NCI-H2196 treated with DMSO at 0.1 percent for 48 hours (cell line): ENCODE data around the gene CAMTA1.

ENCODE experiments used
- DNase-seq: peaks from one replicate; lab custom pipeline; 2025; ENCODE audit not compliant: unreplicated experiment; lab: John Stamatoyannopoulos, UW

Gene CAMTA1

DNA sequence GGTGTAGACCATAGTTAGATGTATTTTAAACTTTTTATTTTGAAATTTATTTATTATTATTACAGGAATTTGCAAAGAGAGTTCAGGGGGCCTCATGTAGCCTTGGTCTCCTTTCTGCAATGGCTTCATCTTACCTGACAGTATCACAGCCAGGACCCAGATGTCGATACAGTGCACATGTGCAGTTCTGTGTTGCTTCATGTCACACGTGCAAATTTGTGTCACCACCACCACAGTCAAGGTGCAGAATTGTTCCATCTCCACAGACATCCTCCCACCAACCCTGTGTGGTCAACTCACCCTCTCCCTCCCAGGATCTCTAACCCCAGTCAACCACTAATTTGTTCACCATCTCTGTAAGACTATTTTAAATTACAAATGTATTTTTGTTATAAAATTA lies 184.5 kb downstream of the CAMTA1 start:
- DNase-seq = no peak

GRCh38 chr1:6970221-6970620 lies 185.0 kb downstream of the CAMTA1 start:
- DNase-seq = no peak

GRCh38 chr1:6971048-6971447 lies 185.8 kb downstream of the CAMTA1 start:
- no peak for DNase-seq

GRCh38 chr1:6971699-6972098 lies 186.4 kb downstream of the CAMTA1 start:
- DNase-seq = no peak

- DNase-seq = no peak
Observed at GRCh38 chr1:6972399-6972798, 187.1 kb downstream of the CAMTA1 start.

GRCh38 chr1:6975331-6976043 lies 190.2 kb downstream of the CAMTA1 start:
- DNase-seq = no peak

GRCh38 chr1:6976044-6976375 lies 190.8 kb downstream of the CAMTA1 start:
- no peak for DNase-seq

GRCh38 chr1:6979003-6979613 lies 193.9 kb downstream of the CAMTA1 start:
- DNase-seq = no peak

- no peak for DNase-seq
Observed at GRCh38 chr1:6981595-6981994, 196.3 kb downstream of the CAMTA1 start.

GRCh38 chr1:6982443-6982842 lies 197.2 kb downstream of the CAMTA1 start:
- no peak for DNase-seq

- DNase-seq = no peak
Observed at GRCh38 chr1:6982860-6983259, 197.6 kb downstream of the CAMTA1 start.

GRCh38 chr1:6984536-6984935 lies 199.3 kb downstream of the CAMTA1 start:
- DNase-seq = no peak

GRCh38 chr1:6984986-6985385 lies 199.7 kb downstream of the CAMTA1 start:
- no peak for DNase-seq

DNA sequence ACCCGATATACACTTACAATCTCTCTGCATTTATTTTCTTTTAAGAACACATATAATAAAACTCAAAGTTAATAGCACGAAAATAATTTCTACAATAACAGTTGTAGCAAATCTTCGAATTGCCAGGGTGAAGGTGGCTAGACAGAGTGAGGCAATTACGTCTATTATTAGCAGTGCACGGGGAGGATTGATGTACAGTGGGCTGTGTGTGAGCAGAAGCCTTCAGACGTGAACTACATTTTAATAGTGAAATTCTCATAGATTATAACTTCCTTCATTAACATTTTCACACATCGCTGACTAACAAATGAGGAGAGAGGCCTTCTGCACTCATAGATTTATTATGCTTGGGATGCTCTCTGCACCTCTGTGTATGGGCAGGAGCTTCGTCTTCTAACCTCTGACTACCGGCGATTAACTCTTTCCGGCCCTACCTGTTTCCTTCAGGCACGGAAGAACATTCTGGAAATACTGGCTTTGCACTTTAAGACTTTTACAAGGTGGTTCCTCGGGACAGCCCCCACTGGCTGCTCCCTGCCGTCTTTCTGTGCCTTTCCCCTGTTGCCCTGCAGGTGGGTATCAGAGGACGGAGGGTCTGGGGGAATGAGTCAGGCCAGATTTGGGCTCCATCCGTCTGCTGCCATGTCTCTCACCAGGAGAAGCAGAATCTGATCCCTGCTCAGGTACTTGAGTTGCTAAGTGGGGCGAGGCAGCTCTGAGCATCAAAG lies 200.5 kb downstream of the CAMTA1 start:
- DNase-seq = no peak

DNA sequence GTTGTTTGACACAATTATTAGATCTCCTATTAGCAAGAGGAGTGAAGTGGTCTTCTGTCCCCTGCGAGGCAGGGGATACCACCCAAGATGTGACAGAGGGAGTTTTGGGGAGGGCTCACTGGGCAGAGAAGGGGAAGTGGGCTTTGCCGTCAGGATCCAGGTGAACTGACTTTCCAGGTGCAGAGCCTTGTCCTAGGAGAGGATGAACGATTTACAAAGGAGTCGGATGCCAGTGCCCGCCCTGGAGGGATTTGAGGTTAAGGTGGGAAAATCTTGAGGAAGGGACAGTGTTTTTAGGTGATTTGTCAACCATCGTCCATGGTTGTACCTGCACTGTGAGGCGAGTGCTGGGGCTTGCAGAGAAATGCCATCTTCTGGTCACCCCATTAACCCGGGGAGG lies 201.0 kb downstream of the CAMTA1 start:
- DNase-seq = no peak

DNA sequence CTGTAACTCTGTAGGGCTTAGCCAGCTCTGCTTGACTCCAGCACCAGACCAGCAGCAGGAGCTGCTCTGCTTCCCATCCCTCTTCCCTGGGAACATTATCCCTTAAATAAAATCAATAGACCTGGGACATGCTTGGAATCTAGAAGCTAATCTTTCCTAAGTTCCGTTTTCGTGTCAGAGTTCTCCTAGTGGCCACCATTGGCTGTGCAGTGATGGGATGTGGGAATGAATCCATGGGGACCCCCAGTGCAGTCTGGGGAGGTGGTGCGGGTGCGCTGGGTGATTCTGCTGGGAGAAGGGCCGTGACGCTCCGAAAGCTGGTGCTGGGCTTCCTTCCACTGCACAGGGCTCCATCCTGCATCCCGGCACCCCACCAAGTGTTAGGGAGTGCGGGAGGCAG lies 202.7 kb downstream of the CAMTA1 start:
- DNase-seq = no peak

GRCh38 chr1:6988796-6989195 lies 203.5 kb downstream of the CAMTA1 start:
- DNase-seq = no peak

GRCh38 chr1:6989212-6990159 lies 204.2 kb downstream of the CAMTA1 start:
- DNase-seq = no peak

GRCh38 chr1:6991266-6991665 lies 206.0 kb downstream of the CAMTA1 start:
- no peak for DNase-seq

DNA sequence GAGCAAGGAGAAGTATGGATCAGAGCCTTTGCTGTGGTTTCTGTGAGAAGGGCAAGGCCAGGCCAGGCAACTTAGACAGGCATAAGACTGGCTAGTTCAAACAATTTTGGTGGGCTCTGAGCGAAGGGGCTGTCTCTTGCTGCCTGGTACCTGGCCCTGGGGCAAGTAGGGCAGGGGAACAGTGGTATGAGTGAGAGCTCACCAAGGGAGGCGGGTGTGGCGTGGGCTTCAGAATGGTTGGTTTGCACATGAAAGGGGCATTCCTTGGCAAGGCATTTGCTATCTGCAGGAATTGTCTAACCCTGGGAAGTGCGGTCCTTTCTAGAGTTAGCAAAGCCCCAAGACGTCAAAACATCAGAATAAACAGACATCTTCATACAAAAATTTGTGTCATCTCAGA lies 210.5 kb downstream of the CAMTA1 start:
- DNase-seq = no peak

DNA sequence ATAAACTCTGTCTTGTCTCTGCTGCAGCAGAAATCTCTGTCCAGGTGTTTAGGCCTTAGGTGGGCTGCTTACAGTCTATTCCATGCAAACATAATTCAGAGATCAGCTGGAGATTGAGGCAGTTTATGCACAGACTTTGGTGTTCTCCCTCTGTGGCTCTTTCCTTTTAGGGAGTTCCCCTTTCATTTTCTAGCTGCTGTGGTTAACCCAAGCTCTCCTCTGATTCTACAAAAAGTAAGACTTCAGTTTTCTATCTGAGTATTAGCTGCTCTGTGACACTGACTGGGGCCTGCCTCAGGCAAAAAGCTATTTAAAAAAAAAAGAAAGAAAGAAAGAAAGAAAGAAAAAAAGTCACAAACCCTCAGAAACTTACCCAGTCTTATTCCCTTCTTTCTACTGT lies 211.1 kb downstream of the CAMTA1 start:
- no peak for DNase-seq
